ENCODE results near the gene ATXN1. TPM values are rescaled to one million over a fixed set of nuclear protein-coding genes. Genes with fewer than 3 reads are reported as not detected.

Gene ATXN1
- total RNA-seq, 2 experiments from 2014 or later = 27.8 to 32.8 TPM

- H3K27ac Mint-ChIP-seq = peak overlapping the region; percentile 87
Observed at GRCh38 chr6:16659466-16660156, 101.6 kb downstream of the ATXN1 start.

DNA sequence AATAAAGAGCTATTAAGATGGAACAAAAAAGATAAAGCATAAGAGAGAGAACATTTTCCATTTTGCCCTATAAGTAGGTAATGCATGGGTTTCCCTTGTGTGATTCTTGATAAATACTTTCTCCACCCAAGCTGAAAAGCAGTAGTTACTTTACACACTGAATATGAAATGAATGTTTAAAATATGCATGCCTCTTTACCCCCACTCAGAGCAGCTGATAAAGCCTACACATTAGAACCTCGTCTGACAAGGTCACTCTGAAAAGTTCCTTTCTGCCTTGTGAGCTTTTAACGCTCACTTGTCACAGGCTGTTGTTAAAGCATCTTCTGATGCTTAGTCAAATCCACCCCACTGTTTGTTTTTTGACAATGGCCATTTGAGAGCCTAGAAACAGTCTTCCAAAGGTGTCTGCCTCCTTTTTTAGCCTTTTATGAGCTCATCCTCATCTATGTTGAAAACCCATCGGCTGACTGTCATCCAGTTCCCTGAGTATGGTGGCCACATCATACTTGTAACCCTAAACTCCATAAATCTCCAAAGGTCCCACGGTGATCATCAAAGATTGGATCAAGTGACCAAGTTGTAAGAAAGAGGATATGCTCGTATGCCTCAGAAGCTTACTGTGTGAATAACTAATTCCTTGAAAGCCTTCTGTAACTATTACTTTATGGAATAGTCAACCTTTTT is 102.8 kb downstream of the ATXN1 start:
- peaks cover 42% of the 10 kb centered on the region for H3K4me1 Mint-ChIP-seq
- peak overlapping the region; percentile 38 for H3K4me3 Mint-ChIP-seq
- peak overlapping the region; percentile 87 for H3K27ac Mint-ChIP-seq
- peaks cover 44% of the 10 kb centered on the region for H3K36me3 Mint-ChIP-seq
- H3K9me3 Mint-ChIP-seq = peaks cover 8% of the 10 kb centered on the region
- DNase-seq = no peak
- no peaks in the 10 kb centered on the region for H3K27me3 Mint-ChIP-seq

More at GRCh38 chr6:16659466-16660156, 101.6 kb downstream of the ATXN1 start:
- Mint-ChIP-seq H3K9me3 (peaks cover 11% of the 10 kb centered on the region), H3K4me3 (no peak overlapping the region), H3K36me3 (peaks cover 54% of the 10 kb centered on the region), H3K4me1 (peaks cover 40% of the 10 kb centered on the region), H3K27me3 (no peaks in the 10 kb centered on the region)
- no peak for DNase-seq

DNA sequence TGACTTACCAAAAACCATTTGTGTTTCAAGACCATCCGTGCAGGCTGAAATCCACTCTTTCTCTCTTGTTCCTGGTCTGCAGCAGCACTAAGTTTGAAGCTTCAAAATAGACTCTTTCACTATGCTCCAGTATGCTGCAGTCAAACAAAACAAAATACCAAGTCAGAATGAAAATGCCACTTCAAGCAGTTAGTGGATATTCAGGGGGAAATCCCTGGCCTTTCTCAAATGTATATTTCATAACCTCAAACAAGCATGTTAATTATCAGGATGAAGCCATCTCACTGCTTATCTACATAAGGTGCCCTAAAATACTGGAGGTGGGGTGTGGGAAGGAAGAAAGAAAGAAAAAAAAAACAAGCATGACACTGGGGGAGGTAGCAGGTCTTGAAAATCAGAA is 103.5 kb downstream of the ATXN1 start:
- H3K9me3 Mint-ChIP-seq = peaks cover 8% of the 10 kb centered on the region
- H3K27me3 Mint-ChIP-seq = no peaks in the 10 kb centered on the region
- H3K4me1 Mint-ChIP-seq = peaks cover 42% of the 10 kb centered on the region
- peak overlapping the region; percentile 87 for H3K27ac Mint-ChIP-seq
- H3K36me3 Mint-ChIP-seq = peaks cover 44% of the 10 kb centered on the region
- DNase-seq = no peak
- H3K4me3 Mint-ChIP-seq = peak overlapping the region; percentile 38

DNA sequence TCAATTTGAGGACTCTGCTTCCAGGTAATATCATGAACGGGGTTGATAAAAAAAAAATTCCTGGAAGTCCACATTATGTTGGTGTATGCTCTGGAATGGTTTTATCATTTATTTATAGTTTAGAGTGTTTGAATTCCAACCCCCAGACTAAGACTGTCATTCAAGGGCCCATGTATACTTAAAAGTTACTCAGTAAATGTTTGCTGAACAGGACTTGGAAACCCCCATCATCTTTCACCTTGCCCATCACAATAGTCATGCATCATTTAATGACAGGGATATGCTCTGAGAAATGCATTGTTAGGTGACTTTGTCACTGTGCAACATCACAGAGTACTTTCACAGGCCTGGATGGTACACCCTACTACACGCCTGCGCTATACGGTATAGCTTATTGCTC is 104.8 kb downstream of the ATXN1 start:
- Mint-ChIP-seq H3K4me3 (no peak overlapping the region), H3K27ac (no peak overlapping the region), H3K36me3 (peaks cover 37% of the 10 kb centered on the region)

GRCh38 chr6:16654701-16655100 is 106.6 kb downstream of the ATXN1 start:
- Mint-ChIP-seq H3K36me3 (peaks cover 46% of the 10 kb centered on the region), H3K4me1 (peaks cover 51% of the 10 kb centered on the region), H3K27me3 (no peaks in the 10 kb centered on the region), H3K27ac (peak overlapping the region; percentile 68), H3K4me3 (no peak overlapping the region), H3K9me3 (no peaks in the 10 kb centered on the region)
- no peak for DNase-seq

More for the DNA sequence above, 104.8 kb downstream of the ATXN1 start:
- H3K4me1 Mint-ChIP-seq = peaks cover 53% of the 10 kb centered on the region
- peaks cover 3% of the 10 kb centered on the region for H3K9me3 Mint-ChIP-seq
- DNase-seq = no peak
- no peaks in the 10 kb centered on the region for H3K27me3 Mint-ChIP-seq

GRCh38 chr6:16653226-16653625 is 108.0 kb downstream of the ATXN1 start:
- DNase-seq = no peak
- H3K36me3 Mint-ChIP-seq = peaks cover 39% of the 10 kb centered on the region
- no peaks in the 10 kb centered on the region for H3K9me3 Mint-ChIP-seq
- H3K4me3 Mint-ChIP-seq = no peak overlapping the region
- peaks cover 37% of the 10 kb centered on the region for H3K4me1 Mint-ChIP-seq
- no peak overlapping the region for H3K27ac Mint-ChIP-seq
- H3K27me3 Mint-ChIP-seq = no peaks in the 10 kb centered on the region

- Mint-ChIP-seq H3K4me1 (peaks cover 23% of the 10 kb centered on the region), H3K27ac (no peak overlapping the region), H3K27me3 (no peaks in the 10 kb centered on the region), H3K4me3 (no peak overlapping the region), H3K9me3 (no peaks in the 10 kb centered on the region), H3K36me3 (peaks cover 32% of the 10 kb centered on the region)
- no peak for DNase-seq
Observed at GRCh38 chr6:16651871-16652270, 109.4 kb downstream of the ATXN1 start.

DNA sequence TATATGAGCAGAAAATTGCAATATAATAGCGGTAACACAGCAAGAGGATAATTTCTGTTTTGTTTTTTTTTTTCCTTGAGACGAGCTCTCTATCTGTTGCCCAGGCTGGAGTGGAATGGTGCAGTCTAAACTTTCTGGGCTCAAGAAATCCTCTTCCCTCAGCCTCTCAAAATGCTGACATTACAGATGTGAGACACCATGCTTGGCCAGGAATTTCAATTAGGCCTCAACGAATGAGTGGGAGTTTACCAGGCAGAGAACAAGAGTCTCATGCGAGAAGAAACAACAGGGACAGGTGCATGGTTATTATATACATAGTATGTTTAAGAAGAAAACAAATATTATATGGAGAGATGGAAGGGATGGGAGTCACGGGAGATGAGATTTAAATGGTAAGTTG is 111.4 kb downstream of the ATXN1 start:
- peaks cover 26% of the 10 kb centered on the region for H3K36me3 Mint-ChIP-seq
- no peaks in the 10 kb centered on the region for H3K9me3 Mint-ChIP-seq
- H3K27me3 Mint-ChIP-seq = no peaks in the 10 kb centered on the region
- no peak overlapping the region for H3K27ac Mint-ChIP-seq
- no peak overlapping the region for H3K4me3 Mint-ChIP-seq
- H3K4me1 Mint-ChIP-seq = peaks cover 22% of the 10 kb centered on the region
- DNase-seq = no peak

DNA sequence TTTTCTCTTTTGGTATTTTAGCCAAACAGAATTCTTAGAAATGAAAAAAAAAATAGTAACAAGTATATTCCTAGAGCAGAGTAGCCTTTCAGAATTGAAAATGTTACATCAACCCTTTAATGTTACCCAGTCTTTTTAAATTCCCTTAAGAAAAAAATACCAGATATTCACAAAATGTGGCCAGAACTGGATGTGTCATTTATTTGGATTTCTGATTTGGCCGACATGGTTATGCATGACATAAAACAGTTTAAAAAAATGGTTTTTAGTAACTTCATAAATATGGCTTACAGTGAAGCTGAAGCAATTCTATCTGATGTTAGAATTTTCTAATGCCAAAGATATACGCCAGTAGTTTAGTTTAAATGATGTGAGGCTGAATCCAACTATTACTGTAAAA is 112.0 kb downstream of the ATXN1 start:
- peaks cover 27% of the 10 kb centered on the region for H3K36me3 Mint-ChIP-seq
- no peak overlapping the region for H3K4me3 Mint-ChIP-seq
- H3K4me1 Mint-ChIP-seq = peaks cover 17% of the 10 kb centered on the region
- no peaks in the 10 kb centered on the region for H3K9me3 Mint-ChIP-seq
- no peak for DNase-seq
- H3K27me3 Mint-ChIP-seq = no peaks in the 10 kb centered on the region
- no peak overlapping the region for H3K27ac Mint-ChIP-seq

- H3K9me3 Mint-ChIP-seq = no peaks in the 10 kb centered on the region
- peaks cover 17% of the 10 kb centered on the region for H3K4me1 Mint-ChIP-seq
- H3K4me3 Mint-ChIP-seq = no peak overlapping the region
- H3K27me3 Mint-ChIP-seq = no peaks in the 10 kb centered on the region
- no peak for DNase-seq
- H3K27ac Mint-ChIP-seq = no peak overlapping the region
- peaks cover 32% of the 10 kb centered on the region for H3K36me3 Mint-ChIP-seq
Observed at GRCh38 chr6:16648003-16648402, 113.3 kb downstream of the ATXN1 start.

- peaks cover 30% of the 10 kb centered on the region for H3K36me3 Mint-ChIP-seq
- DNase-seq = no peak
- no peak overlapping the region for H3K27ac Mint-ChIP-seq
- no peaks in the 10 kb centered on the region for H3K9me3 Mint-ChIP-seq
- H3K27me3 Mint-ChIP-seq = no peaks in the 10 kb centered on the region
- H3K4me1 Mint-ChIP-seq = peaks cover 16% of the 10 kb centered on the region
- H3K4me3 Mint-ChIP-seq = no peak overlapping the region
Observed at GRCh38 chr6:16647422-16647821, 113.8 kb downstream of the ATXN1 start.

DNA sequence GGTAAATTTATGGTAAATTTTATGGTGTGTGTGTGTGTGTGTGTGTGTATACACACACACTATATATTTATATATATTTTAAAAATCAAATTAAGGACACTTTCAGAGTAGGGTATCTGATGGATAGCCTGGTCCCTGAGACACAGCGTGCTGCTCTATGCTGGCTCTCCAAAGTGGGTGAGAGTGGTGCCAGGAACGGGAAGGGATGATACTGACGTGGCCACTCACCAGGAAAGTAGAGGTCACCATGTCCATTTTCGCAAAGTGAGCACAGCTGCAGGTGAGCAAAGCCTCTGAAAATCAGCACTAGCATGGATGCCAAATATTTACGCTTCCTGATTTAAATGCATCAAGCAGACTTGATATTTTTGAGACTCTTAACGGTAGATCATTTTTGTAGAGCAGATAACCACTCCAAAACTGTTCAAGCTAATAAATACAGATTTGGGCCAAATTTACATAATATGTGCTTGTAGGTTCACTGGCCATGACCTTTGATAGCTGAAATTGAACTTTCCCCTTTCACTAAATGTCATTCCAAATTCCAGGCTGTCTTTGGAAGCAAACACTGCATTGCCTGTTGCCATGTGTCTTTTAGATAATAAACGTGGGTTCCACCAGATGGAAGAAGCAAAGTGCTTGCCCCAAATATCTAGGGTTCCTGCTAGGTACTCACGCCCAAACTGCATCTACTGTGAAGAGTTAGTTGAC is 116.6 kb downstream of the ATXN1 start:
- DNase-seq = no peak
- Mint-ChIP-seq H3K9me3 (peaks cover 6% of the 10 kb centered on the region), H3K27me3 (no peaks in the 10 kb centered on the region), H3K4me3 (no peak overlapping the region), H3K36me3 (peaks cover 37% of the 10 kb centered on the region), H3K4me1 (peaks cover 10% of the 10 kb centered on the region), H3K27ac (no peak overlapping the region)

DNA sequence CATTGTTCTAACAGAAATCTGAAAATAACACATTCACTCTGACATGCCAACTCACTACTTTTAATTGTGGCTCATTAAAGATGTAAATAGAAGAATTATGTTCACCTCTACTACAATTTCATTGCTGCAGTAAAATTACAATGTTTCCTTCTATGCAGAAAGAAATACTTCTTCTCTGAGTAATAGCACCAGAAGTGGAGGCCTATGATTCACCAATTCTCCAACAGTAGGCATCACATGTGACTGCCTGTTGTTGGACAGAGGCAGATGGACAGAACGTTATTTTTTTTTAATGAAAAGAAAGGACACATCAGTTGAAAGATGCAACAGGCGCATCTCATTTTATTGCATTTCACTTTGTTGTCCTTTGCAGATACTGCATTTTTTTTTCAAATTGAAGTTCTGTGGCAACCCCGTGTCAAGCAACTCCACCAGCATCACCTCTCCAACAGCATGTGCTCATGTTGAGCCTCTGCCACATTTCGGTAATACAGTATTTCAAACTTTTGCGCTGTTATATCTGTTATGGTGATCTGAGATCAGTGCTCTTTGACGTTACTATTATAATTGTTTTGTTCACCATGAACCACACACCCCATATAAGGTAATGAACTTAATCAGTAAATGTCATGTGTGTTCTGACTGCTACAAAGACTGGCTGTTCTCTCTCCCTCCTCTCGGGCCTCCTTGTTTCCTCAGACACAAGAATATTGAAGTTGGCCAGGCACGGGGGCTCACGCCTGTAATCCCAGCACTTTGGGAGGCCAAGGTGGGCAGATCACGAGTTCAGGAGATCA is 121.4 kb downstream of the ATXN1 start:
- DNase-seq = no peak
- Mint-ChIP-seq H3K27me3 (no peaks in the 10 kb centered on the region), H3K4me3 (no peak overlapping the region), H3K27ac (no peak overlapping the region), H3K9me3 (peaks cover 7% of the 10 kb centered on the region), H3K4me1 (peaks cover 20% of the 10 kb centered on the region), H3K36me3 (peaks cover 42% of the 10 kb centered on the region)

DNA sequence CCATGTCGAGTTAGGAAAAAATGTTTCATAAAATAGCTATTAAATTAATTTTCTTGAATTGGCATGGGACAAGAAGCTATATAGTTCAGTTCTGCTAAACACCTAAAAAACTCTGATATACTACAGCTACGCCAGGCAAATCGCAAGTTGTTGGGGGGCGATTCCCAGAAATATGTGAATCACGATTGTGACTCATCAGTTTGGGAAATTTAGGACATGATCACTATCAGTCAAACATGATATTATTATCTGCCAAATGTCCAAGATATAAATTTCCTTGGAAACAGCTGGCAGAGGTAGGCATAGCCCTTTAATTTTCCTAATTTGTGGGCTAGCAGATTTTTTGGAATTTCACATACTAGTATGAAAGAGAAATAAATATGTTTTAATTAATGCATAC is 123.6 kb downstream of the ATXN1 start:
- no peak for DNase-seq
- Mint-ChIP-seq H3K36me3 (peaks cover 34% of the 10 kb centered on the region), H3K9me3 (peaks cover 7% of the 10 kb centered on the region), H3K4me1 (peaks cover 31% of the 10 kb centered on the region), H3K27ac (no peak overlapping the region), H3K4me3 (no peak overlapping the region), H3K27me3 (no peaks in the 10 kb centered on the region)

Measured in activated naive CD8-positive, alpha-beta T cell treated with anti-CD3 and anti-CD28 coated beads for 36 hours (primary cell).